Transverse colon (tissue), 3 donors: ENCODE results near the gene DTL.

Experiments
- CTCF ChIP-seq, 5 experiments: fragments of 200-600 bp in 3 of 5; fragments of 450-650 bp in 2 of 5; sonication (generic) in 3 of 5; IDR thresholded peaks; 1 replicate in 2 of 5; 2 replicates in 3 of 5; pipeline ENCODE4 v1.5.1; 2016 to 2017; ENCODE audit warnings: antibody characterized with exemption in 5 of 5, inconsistent platforms in 3 of 5, mild to moderate bottlenecking in 2 of 5, moderate library complexity in 1 of 5
- EP300 ChIP-seq: sonication (generic); formaldehyde crosslinking; IDR thresholded peaks from one replicate; pipeline ENCODE4 v1.6.1; 2017; ENCODE audit warnings: antibody characterized with exemption, low read depth
- POLR2A ChIP-seq: fragments of 450-650 bp; IDR thresholded peaks from one replicate; pipeline ENCODE4 v1.6.1; 2016; ENCODE audit warnings: antibody characterized with exemption, mild to moderate bottlenecking, moderate library complexity

- TF ChIP-seq CTCF (IDR thresholded peaks at IDR 0.05) (no peak), EP300 (no peak), POLR2A (no peak)
Observed at GRCh38 chr1:212141404-212141803, 105.9 kb downstream of the DTL start.
